ENCODE data around the gene INPP5D. TPM values are rescaled to one million over a fixed set of nuclear protein-coding genes. Genes with fewer than 3 reads are reported as not detected.

The INPP5D gene
- total and polyA plus RNA-seq, 2 of the 8 experiments (the other 6 are each of a cell fraction or from before 2014, with no cell fraction given) = 4.5 to 7.1 TPM

- no peak for TF ChIP-seq ATF2 (IDR thresholded peaks at IDR 0.05; ENCODE audit: low read length)
- no peak for TF ChIP-seq SIRT6 (IDR thresholded peaks at IDR 0.05; ENCODE audit: low read length)
- TF ChIP-seq SP2 (IDR thresholded peaks at IDR 0.05; ENCODE audit: low read length) = no peak
These were observed 119.1 kb downstream of the INPP5D start (continued) for GRCh38 chr2:233178994-233179847.

All from H1 (cell line).